ENCODE data around the gene ZNF667.

The ZNF667 gene

GRCh38 chr19:56476651-56477428, at the start of gene ZNF667:
Gene ZNF667 (minus strand): TSS chr19:56477345. CDS start chr19:56462370, 14,975 bp downstream.
- DNase-seq (ENCODE audit: low read depth in 2 of 2) = peak in 1 of 2 donors; percentile 1

- no peak for DNase-seq (ENCODE audit: low read depth in 2 of 2)
These were observed 48.2 kb upstream of the ZNF667 start for GRCh38 chr19:56525214-56525860.

GRCh38 chr19:56508290-56508778, 31.2 kb upstream of the ZNF667 start:
- DNase-seq (ENCODE audit: low read depth in 2 of 2) = no peak

- DNase-seq (ENCODE audit: low read depth in 2 of 2) = peak; percentile 60 to 68
These were observed 30.5 kb upstream of the ZNF667 start, which contains the start of gene ZNF471 for GRCh38 chr19:56507446-56508289. Gene ZNF471 (plus strand): TSS chr19:56507855. CDS start chr19:56511572, 3,717 bp downstream.

- DNase-seq (ENCODE audit: low read depth in 2 of 2) = no peak
These were observed 27.4 kb upstream of the ZNF667 start for GRCh38 chr19:56504581-56504980.

GRCh38 chr19:56491399-56491798, 14.3 kb upstream of the ZNF667 start:
- DNase-seq (ENCODE audit: low read depth in 2 of 2) = no peak

- peak; percentile 23 to 28 for DNase-seq (ENCODE audit: low read depth in 2 of 2)
These were observed 539 bp upstream of the ZNF667 start for GRCh38 chr19:56477429-56478338.

GRCh38 chr19:56476093-56476492, 1.1 kb downstream of the ZNF667 start:
- DNase-seq (ENCODE audit: low read depth in 2 of 2) = no peak

GRCh38 chr19:56474308-56474707, 2.8 kb downstream of the ZNF667 start:
- DNase-seq (ENCODE audit: low read depth in 2 of 2) = no peak

- DNase-seq (ENCODE audit: low read depth in 2 of 2) = no peak
These were observed 35.8 kb downstream of the ZNF667 start for GRCh38 chr19:56441206-56441792.

- no peak for DNase-seq (ENCODE audit: low read depth in 2 of 2)
These were observed 53.2 kb downstream of the ZNF667 start for GRCh38 chr19:56423985-56424353.

- DNase-seq (ENCODE audit: low read depth in 2 of 2) = no peak
These were observed 53.7 kb downstream of the ZNF667 start for GRCh38 chr19:56423276-56423984.

GRCh38 chr19:56405062-56405461, 72.1 kb downstream of the ZNF667 start:
- no peak for DNase-seq (ENCODE audit: low read depth in 2 of 2)

GRCh38 chr19:56404705-56405056, 72.5 kb downstream of the ZNF667 start:
- DNase-seq (ENCODE audit: low read depth in 2 of 2) = no peak

GRCh38 chr19:56403764-56404704, 73.1 kb downstream of the ZNF667 start, which contains the start of gene ZNF583:
Gene ZNF583 (plus strand): TSS chr19:56404332. CDS start chr19:56407115, 2,783 bp downstream.
- peak; percentile 72 to 85 for DNase-seq (ENCODE audit: low read depth in 2 of 2)

GRCh38 chr19:56403261-56403660, 73.9 kb downstream of the ZNF667 start:
- DNase-seq (ENCODE audit: low read depth in 2 of 2) = no peak

- no peak for DNase-seq (ENCODE audit: low read depth in 2 of 2)
These were observed 76.7 kb downstream of the ZNF667 start for GRCh38 chr19:56400485-56400884.

GRCh38 chr19:56398809-56399208, 78.3 kb downstream of the ZNF667 start:
- DNase-seq (ENCODE audit: low read depth in 2 of 2) = no peak

Data from stimulated activated CD8-positive, alpha-beta memory T cell treated with anti-CD3 and anti-CD28 coated beads, Interleukin-7, amount 100 ng/mL, for 1 hour (primary cell).